OCI-LY3 (cell line): Measurements from ENCODE around the gene BBS2.

Experiments used
- EZH2phosphoT487 ChIP-seq: fragments of 200-600 bp; shearing (Covaris generic); IDR thresholded peaks from 2 replicates; pipeline ENCODE4 v1.6.1; 2018; ENCODE audit warnings: antibody characterized with exemption, mixed run types, low read depth
- TF ChIP-seq, protein P1 (sequence below): fragments of 200-600, 300-600 bp; sonication (generic); IDR thresholded peaks from 2 replicates; pipeline ENCODE4 v1.5.1; 2014; ENCODE audit warnings: antibody characterized with exemption, low read length, low read depth

DNA sequence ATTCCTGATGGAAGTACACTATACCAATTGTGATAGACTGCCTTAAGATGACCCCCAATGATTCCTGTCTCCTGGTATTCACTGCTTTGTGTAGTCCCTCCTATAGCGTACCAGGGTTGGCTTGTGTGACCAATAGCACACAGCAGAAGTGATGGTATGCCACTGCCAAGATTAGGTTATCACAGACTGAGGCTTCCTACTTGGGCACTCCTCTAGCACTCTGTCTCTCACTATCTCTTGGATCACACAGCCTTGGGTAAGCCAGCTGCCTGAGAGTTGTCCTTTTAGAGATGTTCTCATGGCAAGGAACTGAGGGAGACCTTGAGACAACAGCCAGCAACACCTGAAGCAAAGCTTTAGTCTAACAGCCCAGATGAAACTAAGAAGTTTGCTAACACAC lies 81.8 kb downstream of the BBS2 start:
- TF ChIP-seq EZH2phosphoT487 = no peak
- TF ChIP-seq, protein P1, sequence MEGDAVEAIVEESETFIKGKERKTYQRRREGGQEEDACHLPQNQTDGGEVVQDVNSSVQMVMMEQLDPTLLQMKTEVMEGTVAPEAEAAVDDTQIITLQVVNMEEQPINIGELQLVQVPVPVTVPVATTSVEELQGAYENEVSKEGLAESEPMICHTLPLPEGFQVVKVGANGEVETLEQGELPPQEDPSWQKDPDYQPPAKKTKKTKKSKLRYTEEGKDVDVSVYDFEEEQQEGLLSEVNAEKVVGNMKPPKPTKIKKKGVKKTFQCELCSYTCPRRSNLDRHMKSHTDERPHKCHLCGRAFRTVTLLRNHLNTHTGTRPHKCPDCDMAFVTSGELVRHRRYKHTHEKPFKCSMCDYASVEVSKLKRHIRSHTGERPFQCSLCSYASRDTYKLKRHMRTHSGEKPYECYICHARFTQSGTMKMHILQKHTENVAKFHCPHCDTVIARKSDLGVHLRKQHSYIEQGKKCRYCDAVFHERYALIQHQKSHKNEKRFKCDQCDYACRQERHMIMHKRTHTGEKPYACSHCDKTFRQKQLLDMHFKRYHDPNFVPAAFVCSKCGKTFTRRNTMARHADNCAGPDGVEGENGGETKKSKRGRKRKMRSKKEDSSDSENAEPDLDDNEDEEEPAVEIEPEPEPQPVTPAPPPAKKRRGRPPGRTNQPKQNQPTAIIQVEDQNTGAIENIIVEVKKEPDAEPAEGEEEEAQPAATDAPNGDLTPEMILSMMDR = no peak
